GM12864 (cell line): ENCODE data around the gene PXT1.
"Not testable (repeated sequence)": the region's sequence is repeated elsewhere in the genome, so short reads cannot be mapped to it uniquely, and the experiment has no call there.

Source experiments
- DNase-seq: peaks from one replicate; pipeline ENCODE4 v3.0.0-alpha.2; 2011; ENCODE audit warnings: low read depth
- H3K4me3 ChIP-seq: 2 replicates; pipeline ENCODE4 v1.5.1; 2011; ENCODE audit warnings: mild to moderate bottlenecking, low read depth, low read length, control low read depth
- CTCF ChIP-seq: IDR thresholded peaks from 2 replicates; pipeline ENCODE4 v1.5.1; 2011; ENCODE audit warnings: low read depth, mild to moderate bottlenecking, moderate library complexity, low read length, control low read depth, inconsistent platforms; ENCODE audit errors: missing control alignments

PXT1 gene

GRCh38 chr6:36464233-36464632, 21.6 kb upstream of the PXT1 start:
- TF ChIP-seq CTCF = no peak
- DNase-seq = no peak
- H3K4me3 ChIP-seq = no peak overlapping the region

- TF ChIP-seq CTCF = no peak
- DNase-seq = no peak
- no peak overlapping the region for H3K4me3 ChIP-seq
Measured at GRCh38 chr6:36463676-36464075, 21.0 kb upstream of the PXT1 start.

DNA sequence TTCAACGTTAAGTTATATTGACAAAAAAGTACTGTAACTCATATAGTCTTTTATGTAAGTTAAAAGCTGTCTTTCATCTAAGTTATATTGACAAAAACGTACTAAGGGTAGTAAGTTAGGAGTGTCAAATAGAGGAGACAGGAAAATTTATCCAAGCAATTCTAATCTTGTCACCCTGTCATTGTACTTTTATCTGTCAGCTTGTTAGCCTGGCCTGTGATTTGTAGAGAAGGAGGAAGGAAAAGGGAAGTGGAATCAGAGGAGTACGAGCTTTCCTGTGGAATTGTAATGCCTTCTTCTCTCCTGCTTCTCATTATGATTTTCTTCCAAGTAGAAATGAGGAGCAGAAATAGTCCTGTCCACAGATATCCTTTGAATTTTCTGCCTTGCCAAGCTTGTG, 19.0 kb upstream of the PXT1 start:
- no peak for TF ChIP-seq CTCF
- no peak overlapping the region for H3K4me3 ChIP-seq
- DNase-seq = no peak

- no peak overlapping the region for H3K4me3 ChIP-seq
- TF ChIP-seq CTCF = no peak
- no peak for DNase-seq
Measured at GRCh38 chr6:36460916-36461315, 18.3 kb upstream of the PXT1 start.

- no peak overlapping the region for H3K4me3 ChIP-seq
- DNase-seq = no peak
- TF ChIP-seq CTCF = no peak
Measured at GRCh38 chr6:36459501-36459900, 16.8 kb upstream of the PXT1 start.

- DNase-seq = no peak
- no peak for TF ChIP-seq CTCF
- H3K4me3 ChIP-seq = no peak overlapping the region
Measured at GRCh38 chr6:36455486-36456027, 12.9 kb upstream of the PXT1 start.

GRCh38 chr6:36452897-36453296, 10.2 kb upstream of the PXT1 start:
- DNase-seq, H3K4me3 ChIP-seq: not testable (repeated sequence)

DNA sequence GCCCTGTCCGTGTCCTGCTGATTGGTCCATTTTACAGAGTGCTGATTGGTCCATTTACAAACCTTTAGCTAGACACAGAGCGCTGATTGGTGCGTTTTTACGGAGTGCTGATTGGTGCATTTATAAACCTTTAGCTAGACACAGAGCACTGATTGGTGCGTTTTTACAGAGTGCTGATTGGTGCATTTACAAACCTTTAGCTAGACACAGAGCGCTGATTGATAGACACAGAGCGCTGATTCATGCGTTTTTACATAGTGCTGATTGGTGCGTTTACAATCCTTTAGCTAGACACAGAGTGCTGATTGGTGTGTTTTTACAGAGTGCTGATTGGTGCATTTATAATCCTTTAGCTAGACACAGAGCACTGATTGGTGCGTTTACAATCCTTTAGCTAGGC, 6.5 kb upstream of the PXT1 start:
- H3K4me3 ChIP-seq = not testable (repeated sequence)

More for the DNA sequence above, 6.5 kb upstream of the PXT1 start:
- DNase-seq = not testable (repeated sequence)
